Measurements from ENCODE around the gene GRIN2C. TPM values are rescaled to one million over a fixed set of nuclear protein-coding genes. Genes with fewer than 3 reads are reported as not detected.
A peak's percentile ranks its signal among the peaks of the same experiment; 100 is the strongest.

Gene GRIN2C
- total RNA-seq, 1 experiment from 2014 or later = 0.44 TPM

DNA sequence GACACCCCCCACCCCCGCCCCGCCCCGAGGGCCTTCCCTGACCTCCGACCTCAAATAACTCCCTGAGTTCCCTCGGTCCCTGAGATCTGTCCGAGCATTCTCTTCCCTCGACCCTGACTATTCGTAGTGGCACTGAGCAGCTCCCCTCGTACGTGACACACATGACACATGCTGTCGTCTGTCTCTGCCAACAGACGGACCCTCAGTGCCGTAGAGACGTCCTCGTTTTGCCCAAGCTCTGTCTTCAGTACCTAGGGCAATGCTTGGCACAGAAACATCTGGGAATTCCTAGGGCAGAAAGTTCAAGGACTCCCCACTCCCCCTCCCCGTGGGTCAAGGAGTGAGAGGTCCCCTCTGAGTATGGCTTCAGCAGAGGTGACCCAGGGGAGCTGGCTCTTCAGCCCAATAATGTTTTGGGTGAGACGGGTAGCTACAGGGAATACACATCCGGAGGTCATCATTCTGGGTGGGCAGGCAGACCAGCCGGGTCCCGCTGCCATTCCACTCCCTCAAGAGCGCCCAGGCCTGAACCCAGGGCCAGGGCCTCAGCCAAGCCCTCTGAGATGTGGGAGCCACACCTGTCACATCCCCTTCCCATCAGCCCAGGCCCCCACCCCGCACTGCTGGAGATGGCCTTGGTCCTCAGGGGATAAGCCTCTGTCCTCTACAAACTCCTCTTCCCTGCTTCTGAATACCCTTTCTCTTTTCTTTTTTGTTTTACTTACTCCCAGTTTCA is 34.4 kb upstream of the GRIN2C start:
- no peaks in the 10 kb centered on the region for H3K9me3 ChIP-seq (ENCODE audit: control insufficient read depth, low read depth, low read length)
- H3K27me3 Mint-ChIP-seq (ENCODE audit: low read depth) = peaks cover 85% of the 10 kb centered on the region
- H3K18ac ChIP-seq (ENCODE audit: insufficient read length, low read depth, low read length) = no peak overlapping the region
- H3K56ac ChIP-seq (ENCODE audit: insufficient read length, low read depth, low read length) = no peak overlapping the region
- no peak overlapping the region for H3K27ac ChIP-seq (ENCODE audit: insufficient read length, low read depth, low read length)
- H2BK20ac ChIP-seq (ENCODE audit: low read depth, low read length, poor library complexity, severe bottlenecking) = no peak overlapping the region
- H3K79me2 ChIP-seq (ENCODE audit: insufficient read depth, low read length) = no peaks in the 10 kb centered on the region
- H3T11ph ChIP-seq (ENCODE audit: low read length) = no peak overlapping the region
- no CpG with 5 or more reads among the region's 22 CpGs for WGBS (ENCODE audit: extremely low coverage, insufficient read length, low lambda C conversion rate)
- no peak overlapping the region for H2AFZ ChIP-seq (ENCODE audit: low read length)
- DNase-seq = no peak
- TF ChIP-seq, protein P1, sequence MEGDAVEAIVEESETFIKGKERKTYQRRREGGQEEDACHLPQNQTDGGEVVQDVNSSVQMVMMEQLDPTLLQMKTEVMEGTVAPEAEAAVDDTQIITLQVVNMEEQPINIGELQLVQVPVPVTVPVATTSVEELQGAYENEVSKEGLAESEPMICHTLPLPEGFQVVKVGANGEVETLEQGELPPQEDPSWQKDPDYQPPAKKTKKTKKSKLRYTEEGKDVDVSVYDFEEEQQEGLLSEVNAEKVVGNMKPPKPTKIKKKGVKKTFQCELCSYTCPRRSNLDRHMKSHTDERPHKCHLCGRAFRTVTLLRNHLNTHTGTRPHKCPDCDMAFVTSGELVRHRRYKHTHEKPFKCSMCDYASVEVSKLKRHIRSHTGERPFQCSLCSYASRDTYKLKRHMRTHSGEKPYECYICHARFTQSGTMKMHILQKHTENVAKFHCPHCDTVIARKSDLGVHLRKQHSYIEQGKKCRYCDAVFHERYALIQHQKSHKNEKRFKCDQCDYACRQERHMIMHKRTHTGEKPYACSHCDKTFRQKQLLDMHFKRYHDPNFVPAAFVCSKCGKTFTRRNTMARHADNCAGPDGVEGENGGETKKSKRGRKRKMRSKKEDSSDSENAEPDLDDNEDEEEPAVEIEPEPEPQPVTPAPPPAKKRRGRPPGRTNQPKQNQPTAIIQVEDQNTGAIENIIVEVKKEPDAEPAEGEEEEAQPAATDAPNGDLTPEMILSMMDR (conservative IDR thresholded peaks at IDR 0.05) = no peak
- H4K91ac ChIP-seq (ENCODE audit: insufficient read length, low read depth, low read length) = no peak overlapping the region
- H3K4ac ChIP-seq (ENCODE audit: low read depth, low read length) = no peak overlapping the region
- H2BK12ac ChIP-seq (ENCODE audit: insufficient read length, low read depth, low read length) = no peak overlapping the region
- H3K4me2 ChIP-seq (ENCODE audit: insufficient read depth, insufficient read length, low read length) = peak overlapping the region; percentile 78
- H3K27me3 ChIP-seq (ENCODE audit: insufficient read depth, low read length) = peaks cover 27% of the 10 kb centered on the region; the same call in 1 of the 2 replicates
- H4K5ac ChIP-seq (ENCODE audit: insufficient read length, low read depth, low read length) = no peak overlapping the region
- H4K20me1 ChIP-seq (ENCODE audit: control insufficient read depth, insufficient read depth, insufficient read length) = no peaks in the 10 kb centered on the region
- no peak overlapping the region for H2AK5ac ChIP-seq (ENCODE audit: insufficient read length, low read length)
- peaks cover 4 to 10% of the 10 kb centered on the region in 2 experiments for H3K4me1 Mint-ChIP-seq
- H3K36me3 Mint-ChIP-seq (ENCODE audit: insufficient read depth in 1 of 3, low read depth in 3 of 3) = no peaks in the 10 kb centered on the region
- H2BK120ac ChIP-seq (ENCODE audit: low read depth, low read length, poor library complexity, severe bottlenecking) = no peak overlapping the region
- no peak overlapping the region for H3K27ac Mint-ChIP-seq
- H3K23me2 ChIP-seq (ENCODE audit: insufficient read length, low read depth, low read length, poor library complexity, severe bottlenecking) = peaks cover 8% of the 10 kb centered on the region
- no peak overlapping the region for H2BK15ac ChIP-seq (ENCODE audit: low read depth, low read length)
- H3K4me3 Mint-ChIP-seq = peak overlapping the region; percentile 58 to 83
- no peaks in the 10 kb centered on the region for H3K79me1 ChIP-seq (ENCODE audit: insufficient read depth, low read depth, low read length, poor library complexity, severe bottlenecking)
- H3K4me1 ChIP-seq (ENCODE audit: insufficient read depth, low read length) = no peaks in the 10 kb centered on the region
- no peak overlapping the region for H2BK5ac ChIP-seq (ENCODE audit: insufficient read length, low read length)
- H4K8ac ChIP-seq (replicated peaks; ENCODE audit: insufficient read length, low read depth, low read length) = no peak overlapping the region
- no peak overlapping the region for H3K23ac ChIP-seq (ENCODE audit: insufficient read length, low read depth, low read length)
- H3K9ac ChIP-seq (ENCODE audit: extremely low read depth, insufficient read length, low read length) = no peak overlapping the region
- no peak overlapping the region for H3K14ac ChIP-seq (ENCODE audit: insufficient read depth, low read length)
- H3K9me3 Mint-ChIP-seq = no peaks in the 10 kb centered on the region

Data from H9 (cell line).